B cell (primary cell): ENCODE measurements around the gene ZNF99. TPM values are rescaled to one million over a fixed set of nuclear protein-coding genes. Genes with fewer than 3 reads are reported as not detected.
"Not testable (repeated sequence)": the region's sequence is repeated elsewhere in the genome, so short reads cannot be mapped to it uniquely, and the experiment has no call there.

Source experiments
- ATAC-seq: fragments of 200-7000 bp; cut with Tn5 transposase; one replicate; pipeline ENCODE4 v1.10.0; 2021; ENCODE audit warnings: low read depth, mild to moderate bottlenecking, moderate number of reproducible peaks, moderate library complexity
- CTCF ChIA-PET: fragments of 350-600 bp; sonication (Branson Sonifier 250); formaldehyde crosslinking; loops from one replicate; lab custom pipeline; 2021; ENCODE audit warnings: antibody characterized with exemption, inconsistent platforms; lab: Charles Lee
- POLR2A ChIA-PET: fragments of 350-600 bp; sonication (Branson Sonifier 250); formaldehyde crosslinking; loops from one replicate; lab custom pipeline; 2021; ENCODE audit warnings: antibody characterized with exemption; lab: Charles Lee
- DNase-seq: peaks from one replicate; pipeline ENCODE4 v3.0.0; 2013
- H2AFZ ChIP-seq: 2 replicates; pipeline ENCODE4 v1.6.1; 2012; ENCODE audit warnings: mild to moderate bottlenecking, low read depth, low read length; ENCODE audit not compliant: insufficient read depth, poor library complexity, severe bottlenecking
- H3K27ac ChIP-seq, 2 donors: 1 replicate in 1 of 2; 2 replicates in 1 of 2; pipeline ENCODE4 v1.5.1; 2012 to 2013; ENCODE audit warnings: low read length in 2 of 2, mild to moderate bottlenecking in 2 of 2, moderate library complexity in 1 of 2
- H3K27me3 ChIP-seq, 4 experiments: fragments of 200-600 bp in 1 of 4; sonication (generic) in 1 of 4; replicated peaks in 1 of 4; 1 replicate in 2 of 4; 2 replicates in 2 of 4; pipeline versions ENCODE4 v1.6.1 to v1.7.0; 2013 to 2016; ENCODE audit warnings: low read length in 3 of 4, mild to moderate bottlenecking in 2 of 4, mixed read lengths in 1 of 4, moderate library complexity in 1 of 4; ENCODE audit not compliant: insufficient read depth in 4 of 4, control insufficient read depth in 3 of 4; ENCODE audit errors: control extremely low read depth in 1 of 4
- H3K36me3 ChIP-seq, 2 experiments: replicated peaks in 1 of 2; 1 replicate in 1 of 2; 2 replicates in 1 of 2; pipeline versions ENCODE4 v1.6.1 to v1.7.1; 2013; ENCODE audit warnings: low read length in 1 of 2; ENCODE audit not compliant: insufficient read depth in 2 of 2, control insufficient read depth in 1 of 2; ENCODE audit errors: control extremely low read depth in 1 of 2, extremely low read depth in 1 of 2
- H3K4me1 ChIP-seq, 2 donors: fragments of 200-600 bp in 1 of 2; sonication (generic) in 1 of 2; 1 replicate in 1 of 2; 2 replicates in 1 of 2; pipeline versions ENCODE4 v1.5.1 to v1.6.1; 2013 to 2017; ENCODE audit warnings: low read length in 2 of 2; ENCODE audit not compliant: control insufficient read depth in 2 of 2, insufficient read depth in 2 of 2
- H3K4me2 ChIP-seq: replicated peaks from 2 replicates; pipeline ENCODE3; 2012; ENCODE audit warnings: mild to moderate bottlenecking, low read depth, low read length; ENCODE audit not compliant: poor library complexity, severe bottlenecking
- H3K4me3 ChIP-seq, 5 experiments: fragments of 200-600 bp in 1 of 5; sonication (generic) in 1 of 5; 1 replicate in 3 of 5; 2 replicates in 2 of 5; pipeline versions ENCODE4 v1.5.1 to v1.7.0; 2011 to 2016; ENCODE audit warnings: low read length in 4 of 5, mild to moderate bottlenecking in 4 of 5, low read depth in 2 of 5, control low read depth in 1 of 5, moderate library complexity in 1 of 5; ENCODE audit not compliant: insufficient read depth in 1 of 5; ENCODE audit errors: control extremely low read depth in 1 of 5, extremely low read depth in 1 of 5
- H3K79me2 ChIP-seq: fragments of 200-600 bp; sonication (generic); one replicate; pipeline ENCODE4 v1.6.0; 2016; ENCODE audit warnings: low read length; ENCODE audit not compliant: control insufficient read depth, insufficient read depth
- H3K9ac ChIP-seq: fragments of 200-600 bp; sonication (generic); 2 replicates; pipeline ENCODE4 v1.6.1; 2017; ENCODE audit warnings: mild to moderate bottlenecking, low read length, moderate library complexity
- H3K9me3 ChIP-seq, 3 donors: one replicate each; pipeline versions ENCODE4 v1.6.1 to v1.7.1; 2013; ENCODE audit warnings: low read length in 2 of 3; ENCODE audit not compliant: control insufficient read depth in 2 of 3, insufficient read depth in 1 of 3; ENCODE audit errors: control extremely low read depth in 1 of 3
- H4K20me1 ChIP-seq: 2 replicates; pipeline ENCODE4 v1.6.0; 2012; ENCODE audit warnings: mild to moderate bottlenecking, low read length; ENCODE audit not compliant: insufficient read depth, control insufficient read depth, poor library complexity, severe bottlenecking
- H3K27ac Mint-ChIP-seq: one replicate; pipeline ENCODE4 v1.8.0; 2021; ENCODE audit warnings: mixed read lengths
- H3K27me3 Mint-ChIP-seq: one replicate; pipeline ENCODE4 v1.8.0; 2021; ENCODE audit warnings: mixed read lengths
- H3K4me1 Mint-ChIP-seq: one replicate; pipeline ENCODE4 v1.8.0; 2021; ENCODE audit warnings: mixed read lengths
- H3K4me3 Mint-ChIP-seq: one replicate; pipeline ENCODE4 v1.8.0; 2021; ENCODE audit warnings: mixed read lengths
- H3K9me3 Mint-ChIP-seq: one replicate; pipeline ENCODE4 v1.8.0; 2022; ENCODE audit warnings: mixed read lengths; ENCODE audit not compliant: insufficient read depth
- WGBS: methylation state at CpG from one replicate; pipeline ENCODE4 v1.1.5; 2013; ENCODE audit warnings: missing lambda C conversion rate; ENCODE audit not compliant: insufficient coverage; 5-methylcytosine and 5-hydroxymethylcytosine counted together
- intact Hi-C: fragments of 100-400 bp; cut with micrococcal nuclease; formaldehyde crosslinking; loops from one replicate; pipeline ENCODE4 v1.10.0; 2022
- polyA plus RNA-seq: library from polyadenylated mRNA; depleted of rRNA; stranded (reverse); fragments of >200 nt; gene quantifications from 2 replicates; pipeline ENCODE4 v1.2.3, GENCODE V29; 2012
- small RNA-seq: library from RNA; depleted of rRNA; stranded (forward); fragments of <200 nt; gene quantifications from one replicate; pipeline ENCODE3, GENCODE V24; 2012; ENCODE audit warnings: low replicate concordance, low read depth; ENCODE audit not compliant: insufficient read length
- total RNA-seq, 2 donors: library from RNA; stranded (reverse); fragments of 120-200 nt in 1 of 2; gene quantifications; 1 replicate in 1 of 2; 2 replicates in 1 of 2; pipeline versions ENCODE4 v1.2.3 to v1.2.4, GENCODE V29; 2013 to 2022

ZNF99 gene
- total and polyA plus RNA-seq, 2 donors (not counting 1 experiment from before 2014, with no cell fraction given), result 0.06 TPM; not detected in 1

DNA sequence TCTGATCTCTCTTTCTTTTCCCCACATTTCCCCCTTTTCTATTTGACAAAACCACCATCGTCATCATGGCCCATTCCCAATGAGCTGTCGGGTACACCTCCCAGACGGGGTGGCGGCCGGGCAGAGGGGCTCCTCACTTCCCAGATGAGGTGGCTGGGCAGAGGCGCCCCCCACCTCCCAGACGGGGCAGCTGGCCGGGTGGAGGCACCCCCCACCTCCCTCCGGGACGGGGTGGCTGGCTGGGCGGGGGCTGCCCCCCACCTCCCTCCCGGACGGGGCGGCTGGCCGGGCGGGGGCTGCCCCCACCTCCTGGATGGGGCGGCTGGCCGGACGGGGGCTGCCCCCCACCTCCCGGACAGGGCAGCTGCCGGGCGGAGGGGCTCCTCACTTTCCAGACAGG lies 81.3 kb downstream of the ZNF99 start:
- DNase-seq, H3K4me1 ChIP-seq, H3K4me1 Mint-ChIP-seq, H3K4me2 ChIP-seq, H3K36me3 ChIP-seq, H3K27ac ChIP-seq, H4K20me1 ChIP-seq, CTCF ChIA-PET, ATAC-seq, H3K27me3 Mint-ChIP-seq, H3K27ac Mint-ChIP-seq, H3K79me2 ChIP-seq, H3K27me3 ChIP-seq, H3K4me3 ChIP-seq, H3K4me3 Mint-ChIP-seq, H3K9ac ChIP-seq, intact Hi-C loops, H3K9me3 Mint-ChIP-seq, H2AFZ ChIP-seq, POLR2A ChIA-PET: not testable (repeated sequence)
- peaks cover under 1 to 49% (median 5%) of the 10 kb centered on the region in 3 donors for H3K9me3 ChIP-seq
- 96% methylated on average over 19 of the region's 22 CpGs for WGBS

Small RNA genes within 50 kb of the gene (small RNA-seq; reads per million reads assigned to genes)
- gene AC008626.1 (not detected), gene AC008626.2 (not detected)

Other genes starting within 250 kb of the ZNF99 start
- 0.92 and 1.2 TPM in 2 replicates for gene ZNF492, start 149.8 kb downstream of the ZNF99 start, total RNA-seq
- gene ZNF492, start 149.8 kb downstream of the ZNF99 start, polyA plus RNA-seq, result 0.19 and 0.37 TPM in 2 replicates
- not detected in 2 replicates for gene ZNF723, start 48.1 kb upstream of the ZNF99 start, total RNA-seq
- gene ZNF723, start 48.1 kb upstream of the ZNF99 start, polyA plus RNA-seq, result not detected in 2 replicates
- not detected in 2 replicates for gene ZNF728, start 219.0 kb upstream of the ZNF99 start, total RNA-seq
- not detected in 2 replicates for gene ZNF728, start 219.0 kb upstream of the ZNF99 start, polyA plus RNA-seq